ENCODE results near the gene ELFN1.
"Not testable (repeated sequence)": the region's sequence is repeated elsewhere in the genome, so short reads cannot be mapped to it uniquely, and the experiment has no call there.

ELFN1 gene

GRCh38 chr7:1752771-1753563, 82.9 kb downstream of the ELFN1 start:
- no peak for DNase-seq (ENCODE audit: low read depth in 2 of 2, low spot score in 1 of 2)

GRCh38 chr7:1753564-1753867, 83.4 kb downstream of the ELFN1 start:
- DNase-seq (ENCODE audit: low read depth in 2 of 2, low spot score in 1 of 2) = no peak

GRCh38 chr7:1754345-1754908, 84.3 kb downstream of the ELFN1 start:
- DNase-seq (ENCODE audit: low read depth in 2 of 2, low spot score in 1 of 2) = no peak

- no peak for DNase-seq (ENCODE audit: low read depth in 2 of 2, low spot score in 1 of 2)
Observed at GRCh38 chr7:1755783-1756625, 85.9 kb downstream of the ELFN1 start.

- no peak for DNase-seq (ENCODE audit: low read depth in 2 of 2, low spot score in 1 of 2)
Observed at GRCh38 chr7:1757601-1758000, 87.5 kb downstream of the ELFN1 start.

- peak in 1 of 2 donors; percentile 14 for DNase-seq (ENCODE audit: low read depth in 2 of 2, low spot score in 1 of 2)
Observed at GRCh38 chr7:1758028-1758858, 88.2 kb downstream of the ELFN1 start.

- DNase-seq (ENCODE audit: low read depth in 2 of 2, low spot score in 1 of 2) = no peak
Observed at GRCh38 chr7:1758859-1759521, 88.9 kb downstream of the ELFN1 start.

- DNase-seq (ENCODE audit: low read depth in 2 of 2, low spot score in 1 of 2) = no peak
Observed at GRCh38 chr7:1761097-1761496, 91.0 kb downstream of the ELFN1 start.

- no peak for DNase-seq (ENCODE audit: low read depth in 2 of 2, low spot score in 1 of 2)
Observed at GRCh38 chr7:1761774-1762173, 91.7 kb downstream of the ELFN1 start.

GRCh38 chr7:1762238-1762945, 92.3 kb downstream of the ELFN1 start:
- DNase-seq (ENCODE audit: low read depth in 2 of 2, low spot score in 1 of 2) = no peak

GRCh38 chr7:1763033-1763432, 93.0 kb downstream of the ELFN1 start:
- DNase-seq (ENCODE audit: low read depth in 2 of 2, low spot score in 1 of 2) = no peak

GRCh38 chr7:1763911-1764310, 93.8 kb downstream of the ELFN1 start:
- not testable (repeated sequence) for DNase-seq (ENCODE audit: low read depth in 2 of 2, low spot score in 1 of 2)

- DNase-seq (ENCODE audit: low read depth in 2 of 2, low spot score in 1 of 2) = no peak
Observed at GRCh38 chr7:1765336-1765735, 95.3 kb downstream of the ELFN1 start.

- no peak for DNase-seq (ENCODE audit: low read depth in 2 of 2, low spot score in 1 of 2)
Observed at GRCh38 chr7:1767524-1767923, 97.4 kb downstream of the ELFN1 start.

GRCh38 chr7:1768832-1769231, 98.8 kb downstream of the ELFN1 start:
- DNase-seq (ENCODE audit: low read depth in 2 of 2, low spot score in 1 of 2) = no peak

GRCh38 chr7:1769286-1770200, 99.5 kb downstream of the ELFN1 start:
- no peak for DNase-seq (ENCODE audit: low read depth in 2 of 2, low spot score in 1 of 2)

- DNase-seq (ENCODE audit: low read depth in 2 of 2, low spot score in 1 of 2) = no peak
Observed at GRCh38 chr7:1770331-1770730, 100.3 kb downstream of the ELFN1 start.

GRCh38 chr7:1775389-1775788, 105.3 kb downstream of the ELFN1 start:
- DNase-seq (ENCODE audit: low read depth in 2 of 2, low spot score in 1 of 2) = no peak

GRCh38 chr7:1777122-1777521, 107.0 kb downstream of the ELFN1 start:
- DNase-seq (ENCODE audit: low read depth in 2 of 2, low spot score in 1 of 2) = no peak

Data from stimulated activated CD8-positive, alpha-beta memory T cell treated with anti-CD3 and anti-CD28 coated beads, Interleukin-4, amount 100 ng/mL, for 4 hours (primary cell).